ENCODE results near the gene TRIM24.

The TRIM24 gene

DNA sequence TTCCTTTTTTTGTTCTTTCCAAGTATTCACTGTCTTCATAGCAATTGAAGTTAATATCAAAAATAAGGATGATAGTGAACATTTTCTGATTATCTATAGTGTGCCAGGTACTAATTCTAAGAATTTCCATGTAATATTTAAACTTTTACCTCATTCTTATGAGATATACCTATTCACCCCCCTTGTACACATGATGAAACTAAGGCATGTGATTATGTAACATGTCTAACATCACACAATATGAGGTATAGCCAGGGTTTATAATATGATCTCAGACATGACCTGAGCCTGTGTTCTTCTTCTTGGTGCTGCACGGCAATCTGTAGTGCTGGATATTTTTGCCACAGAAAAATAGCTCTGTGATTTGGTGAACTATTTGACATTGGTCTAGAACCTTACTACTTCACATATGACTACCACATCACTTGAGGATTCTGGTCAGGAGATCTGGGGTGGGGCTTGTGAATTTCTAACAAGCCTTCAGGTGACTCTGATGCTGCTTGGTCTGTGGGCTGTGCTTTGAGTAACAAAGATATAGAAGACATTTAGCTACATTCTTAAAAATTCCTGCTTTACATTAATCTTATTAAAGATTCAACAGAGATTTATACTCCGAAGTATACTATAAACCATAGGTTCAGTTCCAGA, 79.1 kb downstream of the TRIM24 start:
- DNase-seq (ENCODE audit: low read depth) = no peak

DNA sequence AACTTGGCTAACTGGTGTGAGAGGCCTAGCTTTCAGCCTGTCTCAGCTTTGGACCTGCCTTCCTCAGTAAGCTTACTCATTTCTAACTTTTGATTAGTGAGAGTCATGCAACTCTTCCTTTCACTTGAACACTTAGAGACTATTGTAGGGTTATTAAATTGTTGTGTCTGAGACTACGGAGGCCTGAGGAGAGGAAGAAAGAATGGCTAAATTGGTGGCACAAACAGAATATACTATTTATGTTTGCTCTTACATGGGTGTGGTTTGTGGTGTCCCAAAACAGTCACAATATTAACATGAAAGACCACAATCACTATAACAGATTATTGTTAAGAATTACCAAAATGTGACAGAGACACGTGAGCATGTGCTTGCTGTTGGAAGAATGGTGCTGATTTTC, 82.1 kb downstream of the TRIM24 start:
- no peak for DNase-seq (ENCODE audit: low read depth)

DNA sequence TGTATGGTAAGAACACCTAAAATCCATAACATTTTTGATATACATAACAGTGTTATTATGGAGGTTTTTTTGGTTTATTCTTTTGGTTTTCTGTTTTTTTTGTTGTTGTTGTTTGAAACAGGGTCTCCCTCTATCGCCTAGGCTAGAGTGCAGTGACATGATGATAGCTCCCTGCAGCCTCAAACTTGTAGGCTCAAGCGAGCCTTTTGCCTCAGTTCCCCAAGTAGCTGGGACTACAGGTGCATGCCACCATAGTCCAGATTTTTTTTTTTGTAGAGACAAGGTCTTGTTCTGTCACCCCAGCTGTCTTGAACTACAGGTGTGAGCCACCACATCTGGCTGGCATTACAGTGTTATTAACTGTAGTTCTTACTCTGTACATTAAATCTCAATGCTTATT, 83.7 kb downstream of the TRIM24 start:
- DNase-seq (ENCODE audit: low read depth) = no peak

DNA sequence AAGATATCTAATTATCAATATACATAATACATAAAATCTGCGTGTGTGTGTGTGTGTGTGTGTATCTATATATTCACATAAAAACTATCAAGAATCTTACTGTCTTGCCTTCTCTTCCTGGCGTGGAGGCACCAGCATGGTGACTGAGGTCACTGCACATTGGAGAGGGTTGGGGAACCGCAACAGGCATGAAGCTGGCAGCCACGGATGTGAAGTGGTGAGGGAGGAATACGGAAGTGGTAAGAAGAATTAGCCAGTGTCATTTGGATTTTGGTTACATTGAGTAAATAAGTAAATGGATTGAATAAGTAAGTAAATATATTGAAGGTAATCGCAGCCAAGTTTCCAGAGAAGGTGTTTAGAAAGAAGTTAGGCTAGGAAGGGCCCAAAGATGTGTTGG, 85.1 kb downstream of the TRIM24 start:
- DNase-seq (ENCODE audit: low read depth) = no peak

DNA sequence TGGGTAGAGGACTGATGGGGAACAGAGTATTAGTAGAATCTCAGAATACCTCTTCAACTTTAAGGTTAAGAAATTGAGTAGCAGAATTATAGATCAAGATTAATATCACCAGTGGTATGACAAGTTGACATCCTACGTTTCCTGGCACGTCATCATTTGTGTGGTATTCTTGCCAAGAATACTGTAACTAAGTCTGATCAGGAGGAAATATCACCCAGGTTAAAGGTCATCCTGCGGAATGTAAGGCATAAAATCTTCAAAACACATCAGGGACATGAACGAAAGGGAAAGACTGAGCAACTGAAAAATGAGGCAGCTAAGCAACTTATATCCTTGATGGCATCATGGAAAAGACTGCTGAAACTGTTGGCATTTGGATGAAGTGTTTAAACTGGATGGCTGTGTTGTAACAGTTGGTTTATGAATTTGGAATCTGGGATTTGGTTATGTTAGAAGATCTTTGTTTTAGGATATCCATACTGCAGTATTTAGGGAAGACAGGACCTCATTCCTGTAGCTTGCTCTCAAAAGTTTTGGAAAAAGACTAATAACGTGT, 86.1 kb downstream of the TRIM24 start:
- no peak for DNase-seq (ENCODE audit: low read depth)

DNA sequence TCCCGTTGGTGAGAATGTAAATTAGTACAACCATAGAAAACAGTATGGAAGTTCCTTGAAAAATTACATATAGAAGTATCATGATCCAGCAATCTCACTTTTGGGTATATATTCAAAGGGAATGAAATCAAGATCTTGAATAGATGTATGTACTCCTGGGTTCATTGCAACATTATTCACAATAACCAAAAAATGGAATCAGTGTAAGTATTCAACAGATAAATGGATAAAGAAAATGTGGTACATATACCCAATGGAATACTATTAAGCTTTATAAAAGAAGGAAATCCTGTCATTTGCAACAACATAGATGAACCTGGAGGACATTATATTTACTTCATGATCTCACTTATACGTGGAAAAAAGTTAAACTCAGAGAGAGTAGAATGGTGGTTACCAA, 86.8 kb downstream of the TRIM24 start:
- no peak for DNase-seq (ENCODE audit: low read depth)

DNA sequence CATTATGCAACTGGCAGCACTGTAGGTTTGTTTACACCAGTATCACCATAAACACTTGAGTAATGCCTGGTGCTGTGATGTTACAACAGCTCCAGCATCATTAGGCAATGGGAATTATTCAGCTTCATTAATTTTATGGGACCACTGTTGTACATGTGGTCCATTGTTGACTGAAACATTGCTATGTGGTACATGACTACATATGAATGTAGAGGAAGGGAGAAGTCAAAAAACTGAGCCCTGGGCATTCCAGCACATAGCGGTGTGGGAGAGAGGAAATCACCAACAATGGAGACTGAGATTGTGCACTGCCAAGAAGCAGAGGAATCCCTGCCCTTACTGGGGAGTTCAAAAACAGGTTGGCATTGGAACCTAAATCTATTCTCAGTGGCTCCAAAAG, 89.0 kb downstream of the TRIM24 start:
- DNase-seq (ENCODE audit: low read depth) = no peak

DNA sequence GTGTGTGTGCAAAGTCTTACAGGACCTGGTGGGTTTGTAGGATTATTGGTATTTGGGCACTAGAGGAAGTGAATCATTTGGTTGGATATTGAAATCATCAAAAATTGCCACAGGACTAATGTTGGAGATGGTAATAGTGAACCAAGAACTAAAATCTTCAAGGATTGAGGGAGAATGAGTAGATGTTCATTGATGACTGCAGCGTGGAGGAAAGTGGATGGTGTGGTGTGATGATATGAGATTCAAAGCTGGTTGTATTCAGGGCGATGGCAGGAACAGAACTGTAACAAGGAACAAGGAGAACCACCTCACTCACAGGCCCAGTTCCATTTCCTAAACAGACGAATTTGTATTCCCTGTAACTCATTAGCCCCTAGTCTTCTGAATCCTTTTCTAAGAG, 90.3 kb downstream of the TRIM24 start:
- no peak for DNase-seq (ENCODE audit: low read depth)

DNA sequence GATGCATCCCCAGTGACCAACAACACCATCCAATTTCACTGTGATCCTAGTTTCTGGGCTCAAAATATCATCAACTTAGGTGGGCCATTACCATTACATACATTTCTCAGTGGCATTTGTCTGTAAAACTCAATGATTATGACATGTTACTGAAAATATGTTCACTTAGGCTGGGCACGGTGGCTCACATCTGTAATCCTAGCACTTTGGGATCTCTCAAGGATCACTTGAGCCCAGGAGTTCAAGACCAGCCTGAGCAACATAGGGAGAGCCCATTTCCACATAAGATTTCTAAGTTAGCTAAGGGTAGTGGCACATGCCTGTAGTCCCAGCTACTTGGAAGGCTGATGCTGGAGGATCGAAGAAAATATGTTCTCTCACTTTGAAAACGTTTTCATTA, 91.0 kb downstream of the TRIM24 start:
- DNase-seq (ENCODE audit: low read depth) = no peak

DNA sequence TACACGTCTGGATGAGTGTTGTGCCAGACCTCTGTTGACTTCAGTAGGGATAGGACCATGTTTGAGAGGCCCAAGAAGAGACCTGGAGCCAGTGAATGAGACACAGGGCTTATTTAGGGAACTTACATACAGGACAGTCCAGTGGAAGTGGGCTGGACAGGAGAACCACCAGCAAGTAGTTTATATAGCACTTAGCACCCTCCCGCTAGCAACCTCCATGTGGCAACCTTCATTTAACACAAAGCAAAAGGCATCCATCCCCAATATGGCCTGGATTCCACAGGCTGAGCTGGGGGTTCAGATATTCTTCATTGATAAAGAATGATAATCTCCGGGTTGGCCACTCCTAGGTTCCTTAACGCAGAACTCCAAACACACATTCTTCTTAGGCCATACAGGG, 93.7 kb downstream of the TRIM24 start:
- DNase-seq (ENCODE audit: low read depth) = no peak

DNA sequence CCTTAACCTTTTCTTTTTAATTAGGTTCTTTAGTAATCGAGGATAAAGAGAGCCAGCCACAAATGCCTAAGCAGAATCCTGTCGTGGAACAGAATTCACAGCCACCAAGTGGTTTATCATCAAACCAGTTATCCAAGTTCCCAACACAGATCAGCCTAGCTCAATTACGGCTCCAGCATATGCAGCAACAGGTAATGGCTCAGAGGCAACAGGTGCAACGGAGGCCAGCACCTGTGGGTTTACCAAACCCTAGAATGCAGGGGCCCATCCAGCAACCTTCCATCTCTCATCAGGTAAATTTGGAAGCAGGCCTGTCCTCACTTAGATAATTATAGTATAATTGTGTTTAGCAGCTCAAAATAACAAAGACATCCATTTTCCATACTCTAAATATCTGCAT, 94.6 kb downstream of the TRIM24 start:
- DNase-seq (ENCODE audit: low read depth) = no peak

DNA sequence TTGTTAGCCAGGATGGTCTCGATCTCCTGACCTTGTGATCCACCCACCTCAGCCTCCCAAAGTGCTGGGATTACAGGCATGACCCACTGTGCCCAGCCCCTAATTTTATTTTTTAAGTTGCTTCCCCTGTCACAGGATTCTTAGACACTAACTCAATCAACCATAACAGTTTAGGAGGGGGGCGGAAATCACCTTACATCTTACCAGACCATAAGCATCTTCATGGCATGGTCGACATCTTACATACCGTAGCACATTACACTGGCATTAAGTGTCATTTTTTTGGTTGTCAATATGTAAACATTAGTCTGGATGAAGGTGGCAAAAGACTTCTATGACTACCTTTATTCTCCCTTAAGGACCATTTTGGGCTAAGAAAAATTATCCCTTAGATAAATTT, 95.6 kb downstream of the TRIM24 start:
- DNase-seq (ENCODE audit: low read depth) = no peak

DNA sequence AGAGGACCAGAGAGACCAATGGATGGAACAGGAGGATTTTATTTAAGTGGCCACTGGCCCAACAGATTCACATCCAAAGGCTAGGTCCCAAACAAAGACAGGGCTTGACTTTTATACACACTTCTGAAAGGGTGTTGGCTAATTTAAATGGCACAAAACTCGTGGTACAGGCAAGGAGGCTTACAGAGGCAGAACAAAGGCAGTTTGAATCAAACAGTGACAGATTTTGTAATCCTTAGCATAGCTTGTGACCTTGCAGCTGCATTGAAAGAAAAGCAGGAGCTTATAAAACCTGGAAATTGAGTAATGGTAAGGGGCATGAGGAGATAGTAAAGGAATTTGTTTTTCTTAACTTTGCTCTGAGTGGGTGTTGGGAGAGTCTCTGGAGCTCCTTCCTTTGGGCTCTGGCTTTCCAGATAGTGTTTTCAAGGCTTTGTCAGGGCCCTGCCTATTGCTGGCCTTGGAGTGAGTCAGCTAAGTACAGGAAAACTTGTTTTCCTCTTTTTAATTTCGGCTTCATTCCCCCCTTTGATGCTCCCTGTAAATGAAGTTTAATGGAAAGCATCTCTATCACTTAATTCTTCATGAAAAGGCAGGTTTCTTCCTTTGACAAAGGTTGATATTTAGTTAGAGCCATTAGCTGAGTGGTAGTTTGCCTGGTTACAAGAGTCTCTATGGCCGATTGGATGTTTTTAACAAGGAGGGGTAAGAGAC, 96.9 kb downstream of the TRIM24 start:
- no peak for DNase-seq (ENCODE audit: low read depth)

DNA sequence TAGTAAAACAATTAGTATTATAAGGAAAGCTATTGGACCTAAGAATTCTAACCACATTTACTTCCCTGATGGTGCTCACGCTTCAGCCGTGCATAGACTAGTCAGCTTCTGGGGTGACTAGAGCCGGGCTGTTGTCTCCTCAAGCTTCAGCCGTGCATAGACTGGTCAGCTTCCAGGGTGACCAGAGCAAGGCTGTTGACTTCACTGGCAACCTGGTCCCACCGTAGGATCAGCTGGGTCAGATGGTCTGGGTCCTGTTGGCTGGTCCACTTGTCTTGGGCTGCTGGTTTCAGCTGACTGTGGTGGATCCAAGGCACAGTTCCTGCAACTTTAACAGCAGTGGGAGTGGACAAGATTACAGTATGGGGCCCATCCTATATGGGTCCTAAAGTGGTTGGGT, 99.4 kb downstream of the TRIM24 start:
- no peak for DNase-seq (ENCODE audit: low read depth)

DNA sequence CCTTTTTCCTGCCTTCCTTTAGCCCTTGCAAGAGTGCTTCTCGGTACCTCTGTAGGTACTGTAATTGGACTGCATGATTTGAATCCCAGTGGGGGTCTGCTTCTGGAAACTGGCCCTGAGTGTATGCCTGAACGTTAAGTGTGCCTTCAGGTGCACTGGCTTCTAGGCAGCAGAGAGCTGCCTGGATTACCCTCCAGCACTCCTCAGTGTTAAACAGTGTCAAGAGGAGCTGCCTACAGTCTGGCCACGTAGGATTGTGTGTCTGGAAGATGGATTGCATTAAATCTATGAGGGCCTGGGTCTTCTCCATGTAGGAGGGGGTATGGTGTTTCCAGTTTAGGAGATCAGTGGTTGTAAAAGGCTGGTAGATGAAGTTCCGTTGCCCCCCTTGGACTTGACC, 103.7 kb downstream of the TRIM24 start:
- DNase-seq (ENCODE audit: low read depth) = no peak

DNA sequence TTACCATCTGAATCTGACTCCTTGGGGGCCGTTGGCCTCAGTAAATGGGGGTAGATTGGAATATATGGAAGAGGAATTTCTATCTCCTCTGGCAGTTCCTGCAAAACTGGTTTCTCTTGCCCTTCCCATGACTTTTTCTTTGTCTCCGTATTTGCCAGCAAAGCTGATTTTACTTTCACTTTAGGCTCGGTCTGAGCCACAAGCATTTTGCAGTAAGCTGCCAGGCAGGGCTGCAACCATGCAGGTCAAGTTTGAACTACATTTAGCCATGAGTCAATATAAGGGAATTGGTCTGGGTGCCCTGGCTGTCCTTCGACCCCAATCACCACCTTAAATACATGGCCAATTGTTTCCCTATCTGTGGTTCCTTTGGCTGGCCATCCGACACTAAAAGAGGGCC, 104.3 kb downstream of the TRIM24 start:
- no peak for DNase-seq (ENCODE audit: low read depth)

DNA sequence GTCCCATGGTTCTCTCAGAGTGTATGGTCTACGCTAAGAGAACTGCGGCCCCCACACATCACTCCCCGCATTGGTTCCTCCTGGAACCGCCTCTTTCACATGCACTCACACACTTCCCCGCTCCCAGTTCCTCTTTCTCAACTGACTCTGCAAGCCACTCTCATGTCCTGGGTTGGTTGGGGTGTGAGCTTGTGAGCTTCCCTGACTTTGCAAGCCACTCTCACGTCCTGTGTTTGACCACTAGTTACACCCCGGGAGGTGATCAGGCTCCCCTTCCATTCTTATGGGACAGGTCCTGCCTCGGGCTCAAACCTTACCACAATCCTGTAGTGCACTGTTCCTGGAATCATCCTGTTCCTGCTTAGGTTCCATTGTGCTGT, 105.0 kb downstream of the TRIM24 start:
- no peak for DNase-seq (ENCODE audit: low read depth)

DNA sequence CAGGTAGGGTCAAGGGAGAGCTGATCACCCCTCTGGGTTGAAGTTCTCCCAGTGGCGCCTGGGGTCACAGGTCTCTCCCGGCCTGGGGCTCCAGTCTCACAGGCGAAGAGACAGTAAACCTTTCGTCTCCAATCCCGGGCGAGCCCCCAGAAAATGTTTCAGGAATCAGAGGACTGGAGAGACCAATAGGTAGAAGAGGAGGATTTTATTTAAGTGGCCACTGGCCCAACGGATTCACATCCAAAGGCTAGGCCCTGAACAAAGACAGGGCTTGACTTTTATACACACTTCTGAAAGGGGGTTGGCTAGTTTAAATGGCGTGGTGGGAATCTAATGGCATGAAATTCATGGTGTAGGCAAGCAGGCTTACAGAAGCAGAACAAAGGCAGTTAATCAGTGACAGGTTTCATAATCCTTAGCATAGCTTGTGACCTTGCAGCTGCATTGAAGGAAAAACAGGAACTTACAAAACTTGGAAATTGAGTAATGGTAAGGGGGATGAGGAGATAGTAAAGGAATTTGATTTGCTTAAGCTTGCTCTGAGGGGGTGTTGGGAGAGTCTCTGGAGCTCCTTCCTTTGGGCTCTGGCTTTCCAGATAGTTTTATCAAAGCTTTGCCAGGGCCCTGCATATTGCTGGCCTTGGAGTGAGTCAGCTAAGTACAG, 105.5 kb downstream of the TRIM24 start:
- no peak for DNase-seq (ENCODE audit: low read depth)

DNA sequence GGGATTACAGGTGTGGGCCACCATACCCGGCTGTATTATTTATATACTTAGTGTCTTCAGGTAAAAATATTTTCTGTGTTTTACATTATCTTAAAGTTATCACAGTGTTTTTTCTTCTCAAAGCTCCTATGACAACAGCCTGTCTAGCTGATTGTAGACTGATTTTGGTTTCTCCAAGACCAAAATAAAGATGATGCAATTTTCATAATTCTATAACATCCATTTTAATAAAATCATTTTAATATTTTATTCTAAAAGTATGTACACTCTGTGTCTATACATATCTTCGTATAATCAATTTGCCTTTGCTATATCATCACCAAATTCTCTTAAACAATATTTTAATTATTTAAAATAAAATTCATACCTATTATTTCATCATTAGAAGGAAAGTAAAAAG, 108.6 kb downstream of the TRIM24 start:
- DNase-seq (ENCODE audit: low read depth) = no peak

DNA sequence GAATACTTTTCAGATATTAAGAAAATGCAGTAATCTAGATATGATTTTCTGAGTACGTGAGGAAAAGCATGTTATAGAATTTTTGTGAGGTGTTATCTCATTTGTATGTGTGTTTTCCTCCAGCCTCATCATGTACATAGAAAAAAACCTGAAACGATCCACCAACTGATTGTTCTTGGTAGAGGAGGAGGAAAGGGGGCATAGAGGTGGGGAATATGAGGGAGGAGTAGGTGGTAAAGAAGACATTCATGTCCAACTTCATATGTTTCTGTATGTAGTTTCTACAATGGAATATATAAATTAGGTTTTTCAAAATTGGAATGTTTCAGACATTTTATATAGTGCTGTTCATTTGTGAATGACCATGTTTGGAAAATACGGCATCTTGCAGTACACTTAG, 109.4 kb downstream of the TRIM24 start:
- no peak for DNase-seq (ENCODE audit: low read depth)

DNA sequence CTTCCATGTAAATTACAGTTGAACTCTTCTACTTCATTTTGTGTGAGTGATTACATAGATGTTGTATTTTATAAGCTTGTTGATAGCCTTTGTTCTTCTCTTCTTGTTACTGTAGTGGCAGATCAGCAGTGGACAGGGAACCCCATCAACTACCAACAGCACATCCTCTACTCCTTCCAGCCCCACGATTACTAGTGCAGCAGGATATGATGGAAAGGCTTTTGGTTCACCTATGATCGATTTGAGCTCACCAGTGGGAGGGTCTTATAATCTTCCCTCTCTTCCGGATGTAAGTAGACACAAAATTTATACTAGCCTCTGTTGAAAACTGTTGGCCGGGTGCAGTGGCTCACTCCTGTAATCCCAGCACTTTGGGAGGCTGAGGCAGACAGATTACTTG, 110.7 kb downstream of the TRIM24 start:
- no peak for DNase-seq (ENCODE audit: low read depth)

DNA sequence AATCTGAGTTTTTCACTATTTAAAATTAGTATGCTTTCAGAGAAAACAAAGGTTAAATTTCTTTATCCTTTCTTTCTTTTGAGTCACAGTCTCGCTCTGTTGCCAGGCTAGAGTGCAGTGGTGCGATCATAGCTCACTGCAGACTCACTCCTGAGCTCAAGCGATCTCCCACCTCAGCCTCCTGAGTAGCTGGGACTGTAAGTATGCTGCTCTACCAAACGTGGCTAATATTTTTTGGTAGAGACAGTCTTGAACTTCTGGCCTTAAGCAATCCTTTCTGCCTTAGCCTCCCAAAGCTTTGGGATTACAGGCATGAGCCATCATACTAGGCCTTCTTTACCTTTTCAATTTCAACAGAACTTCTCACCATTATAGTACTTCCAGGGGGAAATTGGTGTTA, 113.7 kb downstream of the TRIM24 start:
- DNase-seq (ENCODE audit: low read depth) = no peak

DNA sequence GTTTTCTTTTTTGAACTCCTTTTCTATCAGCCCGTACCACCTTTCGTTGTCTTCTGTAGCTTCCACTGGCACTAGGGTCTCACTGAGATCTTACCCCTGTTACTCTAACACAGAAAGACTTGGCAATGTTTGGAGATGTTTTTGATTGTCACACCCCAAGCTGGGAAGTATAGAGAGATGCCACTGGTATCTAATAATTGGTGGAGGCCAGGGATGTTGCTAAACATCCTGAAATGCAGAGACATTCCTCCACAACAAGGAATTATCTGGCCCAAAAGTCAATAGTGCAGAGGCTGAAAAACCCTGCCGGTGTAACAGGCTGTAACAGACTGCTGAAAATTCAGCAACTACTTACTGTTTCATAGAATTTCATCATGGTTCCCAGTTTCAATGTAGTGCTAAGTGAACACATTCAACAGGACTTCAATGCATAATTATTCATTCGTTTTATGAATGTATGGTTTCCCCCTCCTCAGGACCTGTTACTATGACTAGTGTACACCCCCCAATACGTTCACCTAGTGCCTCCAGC, 115.9 kb downstream of the TRIM24 start:
- DNase-seq (ENCODE audit: low read depth) = no peak
